Stimulated activated CD4-positive, alpha-beta T cell treated with anti-CD3 and anti-CD28 coated beads, Interleukin-2, amount 100 ng/mL, for 24 hours (primary cell): ENCODE results near the gene PRR23A.
"Not testable (repeated sequence)": the region's sequence is repeated elsewhere in the genome, so short reads cannot be mapped to it uniquely, and the experiment has no call there.

Experiments
- DNase-seq, 2 donors: peaks; one replicate each; pipeline ENCODE4 v3.0.0-alpha.2; 2020

Gene PRR23A

DNA sequence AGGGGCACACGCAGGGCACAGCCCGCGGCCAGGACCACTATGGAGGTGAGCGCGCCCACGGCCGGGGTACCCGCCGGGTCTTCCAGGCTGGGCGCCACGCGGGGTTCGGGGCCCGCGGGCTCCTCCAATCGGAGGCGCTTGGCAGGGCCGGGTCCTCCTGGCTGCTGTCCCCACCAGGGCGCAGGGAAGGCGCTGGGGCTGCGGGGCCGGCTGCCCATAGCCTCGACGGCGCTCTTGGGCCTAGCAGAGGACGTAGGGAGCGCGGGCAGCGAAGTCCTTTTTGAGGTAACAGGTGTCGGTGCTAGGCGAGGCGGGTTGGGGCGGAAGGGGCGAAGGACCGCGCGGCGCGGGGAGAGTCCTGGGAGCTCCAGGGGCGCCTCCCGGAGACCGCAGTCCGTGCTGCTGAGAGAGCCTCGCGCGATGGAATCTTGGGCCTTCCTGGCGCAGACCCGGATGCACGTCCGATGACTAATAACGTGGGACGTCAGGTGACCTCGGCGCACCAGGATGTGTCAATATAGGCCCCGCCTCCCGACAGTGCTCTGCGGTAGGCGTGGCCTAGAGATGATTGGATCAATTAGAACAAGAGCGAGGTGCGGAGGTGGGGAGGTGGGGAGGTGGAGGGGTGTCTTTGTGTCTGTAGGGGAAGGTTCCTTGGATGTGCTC is at the start of gene PRR23A:
Gene PRR23A, minus strand, starts transcription at position 218 of the 666 bp plus-strand sequence. Its CDS starts 0 bp downstream, at position 218.
- DNase-seq: no peak

GRCh38 chr3:139052802-139053600 is 46.9 kb upstream of the PRR23A start:
- no peak for DNase-seq

- DNase-seq: no peak
These were observed 38.5 kb upstream of the PRR23A start, which contains the start of gene PRR23C for GRCh38 chr3:139044366-139045210. Gene PRR23C (minus strand): TSS chr3:139044892. CDS start chr3:139044620, 272 bp downstream.

DNA sequence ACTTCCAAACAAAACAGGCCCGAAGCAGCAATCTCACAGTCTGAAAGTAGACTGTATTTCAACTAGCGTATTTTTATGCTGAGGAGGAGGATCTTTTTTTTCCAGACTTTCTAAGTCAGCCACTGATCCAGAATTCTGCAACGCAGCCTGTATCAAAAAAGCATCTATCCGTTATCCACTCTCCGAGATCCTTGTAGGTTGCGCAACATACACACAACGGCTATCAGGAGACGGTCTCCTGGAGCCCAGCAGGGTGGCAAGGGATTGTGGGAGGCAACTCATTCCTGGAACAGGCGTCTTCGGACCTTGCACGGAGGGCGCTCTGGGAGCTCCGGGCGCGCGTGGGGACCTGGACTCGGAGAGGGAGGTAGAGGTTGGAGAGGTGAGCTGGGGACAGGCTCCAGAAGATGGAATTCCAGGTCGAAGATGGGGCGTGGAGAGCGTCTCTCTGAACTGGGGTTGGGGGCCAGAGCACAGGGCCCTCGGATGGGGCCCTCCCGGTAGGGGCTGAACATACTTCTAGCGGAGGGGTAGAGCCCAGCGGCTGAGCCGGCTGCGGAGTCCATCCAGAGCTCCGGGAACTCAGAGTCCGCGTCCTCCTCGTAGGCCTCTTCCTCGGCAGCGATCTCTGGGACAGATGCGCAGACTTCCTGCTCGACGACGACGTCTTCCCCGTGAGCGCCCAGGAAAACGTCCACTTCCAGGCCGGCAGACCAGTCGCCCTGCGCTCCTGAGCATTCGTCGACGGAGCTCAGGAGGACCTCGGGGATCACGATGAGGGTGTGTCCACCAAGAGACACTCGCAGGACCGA is 37.7 kb upstream of the PRR23A start:
- DNase-seq: no peak

- DNase-seq: no peak
These were observed 31.4 kb upstream of the PRR23A start for GRCh38 chr3:139037478-139037877.

DNA sequence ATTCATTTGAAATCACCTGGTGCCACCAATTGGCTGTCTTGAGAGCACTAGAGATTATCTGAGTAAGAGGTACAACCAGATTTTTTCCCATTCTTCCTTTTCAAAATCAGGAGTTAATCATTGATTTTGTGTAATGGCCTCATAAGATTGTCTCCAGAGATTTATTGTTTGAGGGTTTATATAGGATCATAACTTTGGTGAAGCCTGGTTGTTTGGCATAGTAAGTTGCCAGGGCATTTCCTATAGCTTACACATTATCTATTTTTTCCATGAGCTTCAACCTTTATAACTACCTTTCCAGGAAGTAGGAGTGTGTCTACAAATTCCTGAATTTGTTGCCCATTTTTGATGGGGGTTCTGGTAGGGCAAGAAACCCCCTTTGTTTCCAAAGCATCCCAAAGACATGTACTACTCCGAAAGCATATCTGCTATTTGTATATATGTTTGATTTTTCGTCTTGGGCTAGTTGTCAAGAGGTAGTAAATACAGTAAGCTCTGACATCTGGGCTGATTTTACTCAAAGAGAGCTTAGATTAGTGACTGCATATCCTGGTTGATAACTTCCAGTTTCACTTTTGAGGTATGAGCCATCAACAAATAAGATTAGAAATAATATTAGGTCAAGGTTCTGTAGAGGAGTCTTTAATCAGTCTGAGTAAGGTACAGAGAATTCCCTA is 26.4 kb upstream of the PRR23A start:
- no peak for DNase-seq

GRCh38 chr3:139030576-139030975 is 24.5 kb upstream of the PRR23A start:
- not testable (repeated sequence) for DNase-seq

GRCh38 chr3:139024968-139025367 is 18.9 kb upstream of the PRR23A start:
- no peak for DNase-seq

- DNase-seq: no peak
These were observed 14.8 kb upstream of the PRR23A start, which contains the start of gene PRR23B for GRCh38 chr3:139020868-139021234. Gene PRR23B (minus strand): TSS chr3:139020926. CDS start chr3:139020661, 265 bp downstream.

GRCh38 chr3:139020036-139020867 is 14.2 kb upstream of the PRR23A start:
- DNase-seq: no peak

- DNase-seq: no peak
These were observed 10.5 kb upstream of the PRR23A start for GRCh38 chr3:139016430-139017048.

DNA sequence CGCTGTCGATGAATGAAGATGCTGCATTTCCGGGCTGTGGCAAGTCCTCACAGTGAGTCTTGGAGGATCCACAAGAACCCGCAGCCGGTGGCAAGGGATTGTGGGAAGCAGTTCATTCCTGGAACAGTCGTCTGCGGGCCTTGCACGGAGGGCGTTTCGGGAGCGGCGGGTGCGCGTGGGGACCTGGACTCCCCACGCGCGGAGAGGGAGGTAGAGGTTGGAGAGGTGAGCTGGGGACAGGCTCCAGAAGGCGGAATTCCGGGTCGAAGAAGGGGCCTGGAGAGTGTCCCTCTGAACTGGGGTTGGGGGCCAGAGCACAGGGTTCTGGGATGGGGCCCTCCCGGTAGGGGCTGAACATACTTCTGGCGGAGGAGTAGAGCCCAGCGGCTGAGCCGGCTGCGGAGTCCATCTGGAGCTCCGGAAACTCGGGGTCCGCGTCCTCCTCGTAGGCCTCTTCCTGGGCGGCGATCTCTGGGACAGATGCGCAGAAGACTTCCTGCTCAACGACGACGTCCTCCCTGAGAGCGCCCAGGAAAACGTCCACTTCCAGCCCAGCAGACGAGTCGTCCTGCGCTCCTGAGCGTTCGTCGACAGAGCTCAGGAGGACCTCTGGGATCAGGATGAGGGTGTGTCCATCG is 593 bp downstream of the PRR23A start:
- DNase-seq: no peak

DNA sequence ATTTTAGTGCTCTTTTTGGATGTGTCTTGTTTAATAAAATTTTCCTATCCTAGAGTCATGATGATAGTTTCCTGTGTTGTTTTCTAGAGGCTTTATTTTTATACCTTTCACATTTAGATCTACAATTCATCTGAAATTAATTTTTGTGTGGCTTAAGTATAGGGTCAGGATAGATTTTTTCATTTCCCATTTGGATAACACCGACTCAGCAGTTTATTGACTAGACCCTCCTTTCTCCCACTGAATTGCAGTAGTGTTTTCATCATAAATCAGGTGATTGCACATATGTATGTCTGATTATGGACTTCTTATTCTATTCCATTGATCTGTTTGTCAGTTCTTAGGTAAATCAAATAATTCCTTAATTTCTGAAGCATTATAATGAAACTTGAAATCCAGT is 10.4 kb downstream of the PRR23A start:
- no peak for DNase-seq

- no peak for DNase-seq
These were observed 18.9 kb downstream of the PRR23A start for GRCh38 chr3:138987181-138987580.

- DNase-seq: no peak
These were observed 20.1 kb downstream of the PRR23A start for GRCh38 chr3:138985932-138986331.

- DNase-seq: no peak
These were observed 21.3 kb downstream of the PRR23A start for GRCh38 chr3:138984816-138985215.

- no peak for DNase-seq
These were observed 30.0 kb downstream of the PRR23A start for GRCh38 chr3:138976047-138976446.

- DNase-seq: no peak
These were observed 30.7 kb downstream of the PRR23A start for GRCh38 chr3:138975351-138975750.

GRCh38 chr3:138974462-138974861 is 31.6 kb downstream of the PRR23A start:
- DNase-seq: no peak

GRCh38 chr3:138972941-138973340 is 33.1 kb downstream of the PRR23A start:
- no peak for DNase-seq
